Fibroblast of the aortic adventitia (primary cell): ENCODE data around the gene KAT7. TPM values are rescaled to one million over a fixed set of nuclear protein-coding genes. Genes with fewer than 3 reads are reported as not detected.

Experiments
- DNase-seq: peaks from one replicate; pipeline ENCODE4 v3.0.0-alpha.2; 2010; ENCODE audit warnings: low read depth
- H3K4me3 ChIP-seq: 2 replicates; pipeline ENCODE4 v1.5.1; 2011; ENCODE audit warnings: low read depth, mild to moderate bottlenecking, control low read depth, low read length, moderate library complexity
- CTCF ChIP-seq: IDR thresholded peaks from 2 replicates; pipeline ENCODE4 v1.5.1; 2011; ENCODE audit warnings: mild to moderate bottlenecking, low read length, control low read depth, inconsistent platforms; ENCODE audit not compliant: insufficient read depth
- total RNA-seq: library from RNA; depleted of rRNA; stranded (reverse); fragments of >200 nt; gene quantifications from 2 replicates; pipeline ENCODE4 v1.2.3, GENCODE V29; 2012; ENCODE audit warnings: low replicate concordance

Gene KAT7
- total RNA-seq, 1 donor, result 33.5 TPM

GRCh38 chr17:49746791-49747490, 41.5 kb upstream of the KAT7 start:
- no peak for TF ChIP-seq CTCF
- DNase-seq, result no peak
- no peak overlapping the region for H3K4me3 ChIP-seq

GRCh38 chr17:49747632-49748031, 40.8 kb upstream of the KAT7 start:
- no peak overlapping the region for H3K4me3 ChIP-seq
- TF ChIP-seq CTCF, result no peak
- no peak for DNase-seq

GRCh38 chr17:49748223-49748622, 40.3 kb upstream of the KAT7 start:
- TF ChIP-seq CTCF, result no peak
- no peak overlapping the region for H3K4me3 ChIP-seq
- no peak for DNase-seq

- no peak for TF ChIP-seq CTCF
- DNase-seq, result no peak
Observed at GRCh38 chr17:49748791-49749190, 39.7 kb upstream of the KAT7 start.

GRCh38 chr17:49749730-49750129, 38.8 kb upstream of the KAT7 start:
- no peak overlapping the region for H3K4me3 ChIP-seq
- no peak for DNase-seq
- TF ChIP-seq CTCF, result no peak

More at GRCh38 chr17:49748791-49749190, 39.7 kb upstream of the KAT7 start:
- H3K4me3 ChIP-seq, result no peak overlapping the region

- no peak for TF ChIP-seq CTCF
- H3K4me3 ChIP-seq, result no peak overlapping the region
- no peak for DNase-seq
Observed at GRCh38 chr17:49752508-49752907, 36.0 kb upstream of the KAT7 start.

GRCh38 chr17:49753959-49754391, 34.5 kb upstream of the KAT7 start:
- peak; percentile 84 for DNase-seq
- no peak overlapping the region for H3K4me3 ChIP-seq
- TF ChIP-seq CTCF, result no peak
